ENCODE data around the gene MOB2.

- TF ChIP-seq CTCF (IDR thresholded peaks at IDR 0.05; ENCODE audit: insufficient read depth, low read length, poor library complexity, severe bottlenecking) (no peak), EZH2phosphoT487 (conservative IDR thresholded peaks at IDR 0.05; ENCODE audit: low read length) (no peak)
These were observed 36.2 kb downstream of the MOB2 start for GRCh38 chr11:1450344-1450875.
